LNCAP (cell line): ENCODE results near the gene PTTG2.

Experiments
- CTCF ChIP-seq: fragments of 450-650 bp; IDR thresholded peaks from 2 replicates; pipeline ENCODE4 v1.5.1; 2017; ENCODE audit warnings: mild to moderate bottlenecking

PTTG2 gene

DNA sequence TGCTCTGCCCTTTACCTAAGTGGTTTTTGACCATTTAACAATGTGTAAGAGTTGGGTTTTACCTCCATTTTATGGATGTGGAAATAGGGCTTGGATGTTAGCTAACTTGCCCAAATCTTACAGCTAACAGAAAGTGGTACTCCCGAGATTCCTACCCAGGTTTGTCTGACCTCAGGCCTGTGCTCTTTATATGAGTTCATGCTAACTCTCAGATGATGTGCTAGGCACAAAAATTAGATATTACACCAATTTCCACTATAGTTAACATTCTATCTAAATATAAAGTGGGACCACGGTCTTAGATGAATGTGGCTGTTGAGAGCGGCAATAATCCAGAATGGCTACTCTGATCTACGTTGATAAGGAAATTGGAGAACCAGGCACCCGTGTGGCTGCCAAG lies at the start of gene PTTG2:
TSS of gene PTTG2 (plus strand) at position 301 of the 400 bp plus-strand sequence. CDS start at position 338, 37 bp downstream.
- TF ChIP-seq CTCF, result no peak

- no peak for TF ChIP-seq CTCF
Measured at GRCh38 chr4:37914539-37914938, 45.7 kb upstream of the PTTG2 start.

DNA sequence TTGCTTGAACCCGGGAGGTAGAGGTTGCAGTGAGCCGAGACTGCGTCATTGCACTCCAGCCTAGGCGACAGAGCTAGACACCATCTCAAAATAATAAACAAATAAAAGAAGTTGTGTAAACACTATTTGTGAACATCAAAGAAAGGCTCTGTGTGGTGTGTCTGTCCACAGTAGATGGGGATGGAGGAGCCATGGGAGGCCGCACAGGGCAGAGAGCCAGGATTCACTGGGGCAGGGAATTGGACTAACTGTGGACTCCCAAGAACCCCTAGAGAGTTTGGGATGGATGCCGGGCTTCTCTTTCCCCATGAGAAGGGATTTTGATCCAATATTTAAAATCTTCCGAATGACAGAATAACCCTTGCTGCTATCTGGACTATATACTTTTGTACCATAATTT lies 42.8 kb upstream of the PTTG2 start:
- no peak for TF ChIP-seq CTCF

DNA sequence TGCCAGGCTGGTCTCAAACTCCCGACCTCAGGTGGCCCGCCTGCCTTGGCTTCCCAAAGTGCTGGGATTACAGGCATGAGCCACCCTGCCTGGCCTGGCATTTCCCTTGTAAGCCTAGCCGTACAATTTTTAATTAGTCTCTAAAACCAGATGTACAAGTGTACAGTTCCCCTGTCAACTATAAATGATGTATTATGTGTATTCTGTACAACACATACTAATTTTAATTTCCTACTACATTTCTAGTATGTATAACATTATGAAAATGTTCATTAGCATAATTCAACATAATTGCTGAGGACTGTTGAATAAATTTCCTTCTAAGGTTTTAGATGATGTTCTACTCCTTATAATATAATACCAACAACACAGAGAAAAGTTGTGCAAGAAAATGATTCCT lies 41.5 kb upstream of the PTTG2 start:
- no peak for TF ChIP-seq CTCF

DNA sequence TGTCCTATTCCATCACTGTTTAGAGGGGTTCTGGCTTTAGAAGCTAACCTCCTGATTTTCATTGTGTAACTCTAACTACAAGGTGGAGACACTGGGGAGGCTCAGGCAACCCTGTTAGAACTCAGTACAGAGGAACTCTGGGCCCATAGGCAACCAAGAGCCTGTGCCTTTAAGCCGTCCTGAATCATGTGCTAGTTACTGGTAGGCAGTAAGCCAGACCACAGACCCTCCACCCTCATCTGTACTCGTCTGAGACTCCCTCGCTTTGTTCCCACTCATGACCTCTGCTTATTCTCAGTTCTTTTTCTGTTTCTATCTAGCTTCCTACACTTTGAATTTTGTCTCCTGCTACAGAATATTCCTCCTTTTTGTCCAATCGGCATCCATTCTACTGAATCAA lies 37.9 kb upstream of the PTTG2 start:
- TF ChIP-seq CTCF, result no peak

GRCh38 chr4:37924946-37925345 lies 35.3 kb upstream of the PTTG2 start:
- TF ChIP-seq CTCF, result no peak

- no peak for TF ChIP-seq CTCF
Measured at GRCh38 chr4:37927434-37927833, 32.8 kb upstream of the PTTG2 start.
